HUES48 (cell line): ENCODE results near the gene NUFIP1.

Source experiments
- H3K27ac ChIP-seq: one replicate; pipeline ENCODE4 v1.7.0; 2013; ENCODE audit warnings: low read depth, low read length, inconsistent platforms
- H3K27me3 ChIP-seq: 2 replicates; pipeline ENCODE4 v1.6.1; 2013; ENCODE audit warnings: mild to moderate bottlenecking, low read length; ENCODE audit not compliant: control insufficient read depth, insufficient read depth
- H3K36me3 ChIP-seq: 2 replicates; pipeline ENCODE4 v1.6.1; 2013; ENCODE audit warnings: low read length; ENCODE audit not compliant: control insufficient read depth, insufficient read depth
- H3K4me1 ChIP-seq: 2 replicates; pipeline ENCODE4 v1.6.1; 2013; ENCODE audit warnings: mild to moderate bottlenecking, low read length; ENCODE audit not compliant: control insufficient read depth, insufficient read depth
- H3K4me3 ChIP-seq: 2 replicates; pipeline ENCODE4 v1.5.1; 2013; ENCODE audit warnings: mild to moderate bottlenecking, low read depth, low read length
- H3K9ac ChIP-seq: 2 replicates; pipeline ENCODE4 v1.6.1; 2013; ENCODE audit warnings: mild to moderate bottlenecking, low read depth, low read length, moderate library complexity
- H3K9me3 ChIP-seq: 2 replicates; pipeline ENCODE4 v1.6.1; 2013; ENCODE audit warnings: low read length; ENCODE audit not compliant: control insufficient read depth, insufficient read depth

NUFIP1 gene

GRCh38 chr13:44919104-44919804, 70.0 kb downstream of the NUFIP1 start:
- H3K36me3 ChIP-seq: no peaks in the 10 kb centered on the region
- no peaks in the 10 kb centered on the region for H3K9me3 ChIP-seq
- H3K4me1 ChIP-seq: 0 out of 2 replicates have a peak, but pooled peaks cover 9% of the 10 kb centered on the region
- peak overlapping the region; percentile 76; the same call in 1 of the 2 replicates for H3K9ac ChIP-seq
- peak overlapping the region; percentile 97 for H3K27ac ChIP-seq
- H3K27me3 ChIP-seq: no peaks in the 10 kb centered on the region
- peak overlapping the region; percentile 89; the same call in 1 of the 2 replicates for H3K4me3 ChIP-seq

- Histone ChIP-seq H3K4me3 (peak overlapping the region; percentile 89), H3K9me3 (no peaks in the 10 kb centered on the region), H3K27me3 (no peaks in the 10 kb centered on the region), H3K9ac (peak overlapping the region; percentile 76), H3K27ac (peak overlapping the region; percentile 97), H3K4me1 (0 out of 2 replicates have a peak, but pooled peaks cover 9% of the 10 kb centered on the region), H3K36me3 (no peaks in the 10 kb centered on the region)
Observed at GRCh38 chr13:44918326-44919103, 70.8 kb downstream of the NUFIP1 start.

GRCh38 chr13:44917589-44918325, 71.5 kb downstream of the NUFIP1 start:
- 0 out of 2 replicates have a peak, but pooled peaks cover 9% of the 10 kb centered on the region for H3K4me1 ChIP-seq
- peak overlapping the region; percentile 97 for H3K27ac ChIP-seq
- H3K4me3 ChIP-seq: peak overlapping the region; percentile 89
- H3K27me3 ChIP-seq: no peaks in the 10 kb centered on the region
- H3K36me3 ChIP-seq: no peaks in the 10 kb centered on the region
- H3K9me3 ChIP-seq: no peaks in the 10 kb centered on the region
- H3K9ac ChIP-seq: peak overlapping the region; percentile 76

- Histone ChIP-seq H3K9me3 (peaks cover 8% of the 10 kb centered on the region), H3K9ac (no peak overlapping the region)
Observed at GRCh38 chr13:44912278-44913016, 76.8 kb downstream of the NUFIP1 start.

GRCh38 chr13:44908712-44909111, 80.6 kb downstream of the NUFIP1 start:
- Histone ChIP-seq H3K9me3 (peaks cover 8% of the 10 kb centered on the region), H3K4me1 (peaks cover 9% of the 10 kb centered on the region; the same call in 1 of the 2 replicates), H3K27me3 (no peaks in the 10 kb centered on the region), H3K9ac (no peak overlapping the region), H3K36me3 (no peaks in the 10 kb centered on the region), H3K27ac (no peak overlapping the region), H3K4me3 (no peak overlapping the region)

More at GRCh38 chr13:44912278-44913016, 76.8 kb downstream of the NUFIP1 start:
- no peak overlapping the region for H3K4me3 ChIP-seq
- H3K4me1 ChIP-seq: peaks cover 7% of the 10 kb centered on the region; the same call in 1 of the 2 replicates
- H3K27me3 ChIP-seq: no peaks in the 10 kb centered on the region
- H3K27ac ChIP-seq: no peak overlapping the region
- H3K36me3 ChIP-seq: no peaks in the 10 kb centered on the region

GRCh38 chr13:44908266-44908665, 81.0 kb downstream of the NUFIP1 start:
- Histone ChIP-seq H3K4me3 (no peak overlapping the region), H3K27me3 (no peaks in the 10 kb centered on the region), H3K27ac (no peak overlapping the region), H3K4me1 (peaks cover 9% of the 10 kb centered on the region; the same call in 1 of the 2 replicates), H3K9me3 (peaks cover 8% of the 10 kb centered on the region), H3K36me3 (no peaks in the 10 kb centered on the region), H3K9ac (no peak overlapping the region)

- Histone ChIP-seq H3K27me3 (no peaks in the 10 kb centered on the region), H3K4me1 (peaks cover 9% of the 10 kb centered on the region; the same call in 1 of the 2 replicates), H3K9me3 (peaks cover 4% of the 10 kb centered on the region), H3K9ac (no peak overlapping the region), H3K27ac (no peak overlapping the region), H3K4me3 (no peak overlapping the region), H3K36me3 (no peaks in the 10 kb centered on the region)
Observed at GRCh38 chr13:44906713-44907112, 82.6 kb downstream of the NUFIP1 start.

GRCh38 chr13:44906230-44906629, 83.0 kb downstream of the NUFIP1 start:
- Histone ChIP-seq H3K36me3 (no peaks in the 10 kb centered on the region), H3K27me3 (no peaks in the 10 kb centered on the region), H3K4me3 (no peak overlapping the region), H3K27ac (no peak overlapping the region), H3K9ac (no peak overlapping the region), H3K4me1 (peaks cover 9% of the 10 kb centered on the region; the same call in 1 of the 2 replicates), H3K9me3 (no peaks in the 10 kb centered on the region; the same call in 1 of the 2 replicates)

- peaks cover 9% of the 10 kb centered on the region; the same call in 1 of the 2 replicates for H3K4me1 ChIP-seq
- no peaks in the 10 kb centered on the region for H3K27me3 ChIP-seq
- no peak overlapping the region for H3K9ac ChIP-seq
- H3K27ac ChIP-seq: no peak overlapping the region
- H3K4me3 ChIP-seq: no peak overlapping the region
- H3K9me3 ChIP-seq: no peaks in the 10 kb centered on the region
- no peaks in the 10 kb centered on the region for H3K36me3 ChIP-seq
Observed at GRCh38 chr13:44905556-44905955, 83.7 kb downstream of the NUFIP1 start.

- H3K27me3 ChIP-seq: no peaks in the 10 kb centered on the region
- peaks cover 9% of the 10 kb centered on the region; the same call in 1 of the 2 replicates for H3K4me1 ChIP-seq
- H3K4me3 ChIP-seq: no peak overlapping the region
- H3K9ac ChIP-seq: no peak overlapping the region
- no peaks in the 10 kb centered on the region for H3K9me3 ChIP-seq
- no peak overlapping the region for H3K27ac ChIP-seq
- no peaks in the 10 kb centered on the region for H3K36me3 ChIP-seq
Observed at GRCh38 chr13:44904967-44905366, 84.3 kb downstream of the NUFIP1 start.
